ENCODE data around the gene GDF3.
"Not testable (repeated sequence)": the region's sequence is repeated elsewhere in the genome, so short reads cannot be mapped to it uniquely, and the experiment has no call there.

Gene GDF3

GRCh38 chr12:7668171-7668570 lies 27.4 kb downstream of the GDF3 start:
- in situ Hi-C loops (cut with HindIII; ENCODE audit: low sequenced_read_pairs), result no loop called here

GRCh38 chr12:7667125-7667524 lies 28.4 kb downstream of the GDF3 start:
- in situ Hi-C loops (cut with HindIII; ENCODE audit: low sequenced_read_pairs), result no loop called here

- in situ Hi-C loops (cut with HindIII; ENCODE audit: low sequenced_read_pairs), result no loop called here
Measured at GRCh38 chr12:7666595-7666994, 29.0 kb downstream of the GDF3 start.

- in situ Hi-C loops (cut with HindIII; ENCODE audit: low sequenced_read_pairs), result no loop called here
Measured at GRCh38 chr12:7661741-7662140, 33.8 kb downstream of the GDF3 start.

GRCh38 chr12:7656121-7656520 lies 39.5 kb downstream of the GDF3 start:
- in situ Hi-C loops (cut with HindIII; ENCODE audit: low sequenced_read_pairs), result no loop called here

- in situ Hi-C loops (cut with HindIII; ENCODE audit: low sequenced_read_pairs), result no loop called here
Measured at GRCh38 chr12:7650091-7650490, 45.5 kb downstream of the GDF3 start.

GRCh38 chr12:7647071-7647470 lies 48.5 kb downstream of the GDF3 start:
- in situ Hi-C loops (cut with HindIII; ENCODE audit: low sequenced_read_pairs), result no loop called here

- in situ Hi-C loops (cut with HindIII; ENCODE audit: low sequenced_read_pairs), result no loop called here
Measured at GRCh38 chr12:7646178-7646475, 49.4 kb downstream of the GDF3 start.

GRCh38 chr12:7645395-7646177 lies 50.0 kb downstream of the GDF3 start:
- in situ Hi-C loops (cut with HindIII; ENCODE audit: low sequenced_read_pairs), result no loop called here

GRCh38 chr12:7642876-7643309 lies 52.7 kb downstream of the GDF3 start:
- in situ Hi-C loops (cut with HindIII; ENCODE audit: low sequenced_read_pairs), result no loop called here

- in situ Hi-C loops (cut with HindIII; ENCODE audit: low sequenced_read_pairs), result no loop called here
Measured at GRCh38 chr12:7642287-7642686, 53.3 kb downstream of the GDF3 start.

GRCh38 chr12:7640123-7640995 lies 55.2 kb downstream of the GDF3 start:
- in situ Hi-C loops (cut with HindIII; ENCODE audit: low sequenced_read_pairs), result not testable (repeated sequence)

All from endothelial cell of hepatic sinusoid (primary cell).